ENCODE data around the gene RNF123.

Gene RNF123

GRCh38 chr3:49668861-49669260, 20.5 kb upstream of the RNF123 start:
- TF ChIP-seq EZH2phosphoT487 (IDR thresholded peaks at IDR 0.05; ENCODE audit: borderline replicate concordance) = no peak
- TF ChIP-seq CTCF (conservative IDR thresholded peaks at IDR 0.05; ENCODE audit: low read length) = no peak
- H4K20me1 ChIP-seq (ENCODE audit: insufficient read depth, low read length, poor library complexity, severe bottlenecking) = no peaks in the 10 kb centered on the region
- H3F3A ChIP-seq (ENCODE audit: low read depth) = 0 out of 2 replicates have a peak, but pooled peaks cover 2% of the 10 kb centered on the region
- peaks cover 16% of the 10 kb centered on the region for H3K4me1 ChIP-seq (ENCODE audit: insufficient read depth, low read length, poor library complexity, severe bottlenecking)
- H3K9ac ChIP-seq (ENCODE audit: low read depth, low read length, poor library complexity, severe bottlenecking) = no peak overlapping the region
- H3K36me3 ChIP-seq (ENCODE audit: insufficient read depth, low read length) = no peaks in the 10 kb centered on the region
- no peaks in the 10 kb centered on the region for H3K27me3 ChIP-seq (ENCODE audit: insufficient read depth, low read length, poor library complexity, severe bottlenecking)
- H3K79me2 ChIP-seq (ENCODE audit: insufficient read depth, low read length) = peaks cover 12% of the 10 kb centered on the region; the same call in 1 of the 2 replicates
- H3K4me3 ChIP-seq (ENCODE audit: low read length, poor library complexity, severe bottlenecking) = no peak overlapping the region
- H2AFZ ChIP-seq (ENCODE audit: low read length) = no peak overlapping the region
- H3K9me2 ChIP-seq (replicated peaks; ENCODE audit: low read depth, low read length) = no peaks in the 10 kb centered on the region
- H3K9me3 ChIP-seq (ENCODE audit: insufficient read depth, low read depth, low read length) = no peaks in the 10 kb centered on the region
- H3K4me2 ChIP-seq (ENCODE audit: low read depth, low read length, poor library complexity, severe bottlenecking) = no peak overlapping the region

- Histone ChIP-seq H4K20me1 (ENCODE audit: insufficient read depth, low read length, poor library complexity, severe bottlenecking) (no peaks in the 10 kb centered on the region), H3K79me2 (ENCODE audit: insufficient read depth, low read length) (peaks cover 14% of the 10 kb centered on the region; the same call in 1 of the 2 replicates), H3K9me2 (replicated peaks; ENCODE audit: low read depth, low read length) (no peaks in the 10 kb centered on the region), H3K4me1 (ENCODE audit: insufficient read depth, low read length, poor library complexity, severe bottlenecking) (peaks cover 16% of the 10 kb centered on the region), H3K4me2 (ENCODE audit: low read depth, low read length, poor library complexity, severe bottlenecking) (no peak overlapping the region), H3F3A (ENCODE audit: low read depth) (0 out of 2 replicates have a peak, but pooled peaks cover 2% of the 10 kb centered on the region), H3K9me3 (ENCODE audit: insufficient read depth, low read depth, low read length) (no peaks in the 10 kb centered on the region), H2AFZ (ENCODE audit: low read length) (no peak overlapping the region), H3K36me3 (ENCODE audit: insufficient read depth, low read length) (no peaks in the 10 kb centered on the region), H3K4me3 (ENCODE audit: low read length, poor library complexity, severe bottlenecking) (no peak overlapping the region), H3K27me3 (ENCODE audit: insufficient read depth, low read length, poor library complexity, severe bottlenecking) (no peaks in the 10 kb centered on the region), H3K9ac (ENCODE audit: low read depth, low read length, poor library complexity, severe bottlenecking) (no peak overlapping the region)
- TF ChIP-seq CTCF (conservative IDR thresholded peaks at IDR 0.05; ENCODE audit: low read length) (no peak), EZH2phosphoT487 (IDR thresholded peaks at IDR 0.05; ENCODE audit: borderline replicate concordance) (no peak)
These were observed 20.0 kb upstream of the RNF123 start for GRCh38 chr3:49669352-49669751.

GRCh38 chr3:49670940-49671290, 18.4 kb upstream of the RNF123 start:
- H3K9me3 ChIP-seq (ENCODE audit: insufficient read depth, low read depth, low read length) = no peaks in the 10 kb centered on the region
- H3K27me3 ChIP-seq (ENCODE audit: insufficient read depth, low read length, poor library complexity, severe bottlenecking) = no peaks in the 10 kb centered on the region
- H3K4me1 ChIP-seq (ENCODE audit: insufficient read depth, low read length, poor library complexity, severe bottlenecking) = peaks cover 20% of the 10 kb centered on the region
- H3K36me3 ChIP-seq (ENCODE audit: insufficient read depth, low read length) = no peaks in the 10 kb centered on the region
- no peak overlapping the region for H3K4me3 ChIP-seq (ENCODE audit: low read length, poor library complexity, severe bottlenecking)
- H3F3A ChIP-seq (ENCODE audit: low read depth) = 0 out of 2 replicates have a peak, but pooled peaks cover 2% of the 10 kb centered on the region
- H2AFZ ChIP-seq (ENCODE audit: low read length) = no peak overlapping the region
- H3K4me2 ChIP-seq (ENCODE audit: low read depth, low read length, poor library complexity, severe bottlenecking) = no peak overlapping the region
- H3K9me2 ChIP-seq (replicated peaks; ENCODE audit: low read depth, low read length) = no peaks in the 10 kb centered on the region
- peaks cover 29% of the 10 kb centered on the region for H3K79me2 ChIP-seq (ENCODE audit: insufficient read depth, low read length)
- H4K20me1 ChIP-seq (ENCODE audit: insufficient read depth, low read length, poor library complexity, severe bottlenecking) = peaks cover 13% of the 10 kb centered on the region
- H3K9ac ChIP-seq (ENCODE audit: low read depth, low read length, poor library complexity, severe bottlenecking) = no peak overlapping the region
- TF ChIP-seq CTCF (conservative IDR thresholded peaks at IDR 0.05; ENCODE audit: low read length) (no peak), EZH2phosphoT487 (IDR thresholded peaks at IDR 0.05; ENCODE audit: borderline replicate concordance) (no peak)
